Spinal cord (tissue), 10 donors: ENCODE results near the gene NFIA. TPM values are rescaled to one million over a fixed set of nuclear protein-coding genes. Genes with fewer than 3 reads are reported as not detected.

Experiments used
- DNase-seq, 6 donors: peaks; one replicate each; pipeline versions ENCODE4 v3.0.0 to v3.0.0-alpha.2; 2013 to 2015; ENCODE audit warnings: low spot score in 6 of 6, low read depth in 4 of 6
- H3K27ac ChIP-seq: one replicate; pipeline ENCODE4 v1.5.1; 2013; ENCODE audit warnings: low read depth, low read length, control low read depth
- H3K27me3 ChIP-seq: one replicate; pipeline ENCODE4 v1.6.1; 2013; ENCODE audit warnings: low read length; ENCODE audit not compliant: control insufficient read depth, insufficient read depth
- H3K36me3 ChIP-seq: one replicate; pipeline ENCODE4 v1.6.1; 2013; ENCODE audit warnings: low read length; ENCODE audit not compliant: control insufficient read depth, insufficient read depth
- H3K4me1 ChIP-seq: one replicate; pipeline ENCODE4 v1.6.1; 2013; ENCODE audit warnings: low read length; ENCODE audit not compliant: control insufficient read depth, insufficient read depth
- H3K4me3 ChIP-seq: one replicate; pipeline ENCODE4 v1.5.1; 2013; ENCODE audit warnings: low read depth, low read length, control low read depth
- H3K9me3 ChIP-seq: one replicate; pipeline ENCODE4 v1.6.1; 2013; ENCODE audit warnings: low read length; ENCODE audit not compliant: control insufficient read depth, insufficient read depth
- WGBS: methylation state at CpG from one replicate; pipeline ENCODE4 v1.1.5; 2013; ENCODE audit warnings: missing lambda C conversion rate; ENCODE audit not compliant: insufficient coverage; 5-methylcytosine and 5-hydroxymethylcytosine counted together
- polyA plus RNA-seq, 2 donors: library from polyadenylated mRNA; unstranded; fragments of 120-200 nt; gene quantifications; one replicate each; pipeline ENCODE4 v1.2.1, GENCODE V29; 2013; ENCODE audit not compliant: insufficient read length in 2 of 2
- total RNA-seq, 2 donors: library from RNA; depleted of rRNA in 1 of 2; stranded (reverse); fragments of 120-200 nt in 1 of 2; fragments of >200 nt in 1 of 2; gene quantifications; one replicate each; pipeline versions ENCODE4 v1.2.3 to v1.2.4, GENCODE V29; 2013 to 2014
- donor health status: healthy.

NFIA gene
- total and polyA plus RNA-seq, 4 donors = 36.1 to 77.2 (median 62.5) TPM

GRCh38 chr1:61253059-61253735, 170.8 kb downstream of the NFIA start:
- Histone ChIP-seq H3K27ac (peak overlapping the region; percentile 89), H3K36me3 (no peaks in the 10 kb centered on the region), H3K27me3 (no peaks in the 10 kb centered on the region), H3K9me3 (no peaks in the 10 kb centered on the region), H3K4me3 (no peak overlapping the region), H3K4me1 (peaks cover 14% of the 10 kb centered on the region)
- WGBS = 95% methylated on average over 2 of the region's 2 CpGs
- peak in 1 of 6 donors; percentile 59 for DNase-seq

GRCh38 chr1:61253912-61254633, 171.7 kb downstream of the NFIA start:
- H3K4me3 ChIP-seq = no peak overlapping the region
- H3K27ac ChIP-seq = peak overlapping the region; percentile 89
- WGBS = 71% methylated on average over 1 of the region's 1 CpG

GRCh38 chr1:61254634-61255357, 172.4 kb downstream of the NFIA start:
- peaks cover 11% of the 10 kb centered on the region for H3K4me1 ChIP-seq
- DNase-seq = peak in 3 of 6 donors; percentile 48 to 90 (median 89)
- no peaks in the 10 kb centered on the region for H3K27me3 ChIP-seq
- no peaks in the 10 kb centered on the region for H3K36me3 ChIP-seq
- 9% methylated on average over 4 of the region's 6 CpGs for WGBS
- H3K27ac ChIP-seq = peak overlapping the region; percentile 89
- H3K9me3 ChIP-seq = no peaks in the 10 kb centered on the region
- H3K4me3 ChIP-seq = peak overlapping the region; percentile 26

More at GRCh38 chr1:61253912-61254633, 171.7 kb downstream of the NFIA start:
- Histone ChIP-seq H3K4me1 (peaks cover 14% of the 10 kb centered on the region), H3K27me3 (no peaks in the 10 kb centered on the region), H3K36me3 (no peaks in the 10 kb centered on the region), H3K9me3 (no peaks in the 10 kb centered on the region)
- DNase-seq = no peak

- WGBS = 50% methylated on average over 1 of the region's 3 CpGs
- peak overlapping the region; percentile 89 for H3K27ac ChIP-seq
- H3K27me3 ChIP-seq = no peaks in the 10 kb centered on the region
- no peaks in the 10 kb centered on the region for H3K36me3 ChIP-seq
- H3K4me3 ChIP-seq = peak overlapping the region; percentile 26
- peaks cover 11% of the 10 kb centered on the region for H3K4me1 ChIP-seq
- no peaks in the 10 kb centered on the region for H3K9me3 ChIP-seq
- no peak for DNase-seq
Observed at GRCh38 chr1:61255358-61255703, 173.0 kb downstream of the NFIA start.

GRCh38 chr1:61259379-61260148, 177.2 kb downstream of the NFIA start:
- Histone ChIP-seq H3K4me1 (peaks cover 6% of the 10 kb centered on the region), H3K27ac (peak overlapping the region; percentile 3), H3K4me3 (no peak overlapping the region), H3K36me3 (no peaks in the 10 kb centered on the region), H3K9me3 (no peaks in the 10 kb centered on the region), H3K27me3 (no peaks in the 10 kb centered on the region)
- WGBS = 58% methylated on average over 9 of the region's 9 CpGs
- peak in 1 of 6 donors; percentile 60 for DNase-seq

GRCh38 chr1:61260171-61260570, 177.8 kb downstream of the NFIA start:
- Histone ChIP-seq H3K27me3 (no peaks in the 10 kb centered on the region), H3K9me3 (no peaks in the 10 kb centered on the region), H3K36me3 (no peaks in the 10 kb centered on the region), H3K4me3 (no peak overlapping the region), H3K27ac (no peak overlapping the region), H3K4me1 (peaks cover 4% of the 10 kb centered on the region)
- 91% methylated on average over 6 of the region's 7 CpGs for WGBS
- DNase-seq = peak in 1 of 6 donors; percentile 36

GRCh38 chr1:61261595-61261994, 179.2 kb downstream of the NFIA start:
- Histone ChIP-seq H3K36me3 (no peaks in the 10 kb centered on the region), H3K4me3 (no peak overlapping the region), H3K27ac (peak overlapping the region; percentile 44), H3K9me3 (no peaks in the 10 kb centered on the region), H3K4me1 (no peaks in the 10 kb centered on the region), H3K27me3 (no peaks in the 10 kb centered on the region)
- WGBS = no CpG with 5 or more reads among the region's 3 CpGs
- peak in 1 of 6 donors; percentile 70 for DNase-seq

GRCh38 chr1:61263905-61264824, 181.8 kb downstream of the NFIA start:
- peaks cover 3% of the 10 kb centered on the region for H3K4me1 ChIP-seq
- WGBS = 67% methylated on average over 1 of the region's 16 CpGs
- no peak overlapping the region for H3K4me3 ChIP-seq
- DNase-seq = no peak
- H3K36me3 ChIP-seq = no peaks in the 10 kb centered on the region
- no peaks in the 10 kb centered on the region for H3K9me3 ChIP-seq
- H3K27ac ChIP-seq = no peak overlapping the region
- no peaks in the 10 kb centered on the region for H3K27me3 ChIP-seq
